GM21723 (cell line): ENCODE results near the gene RASSF4.

Source experiments
- ATAC-seq: cut with Tn5 transposase; IDR thresholded peaks from one replicate; pipeline ENCODE4 v1.9.1; 2021; ENCODE audit warnings: mild to moderate bottlenecking, moderate library complexity; ENCODE audit not compliant: unreplicated experiment

The RASSF4 gene

GRCh38 chr10:44927352-44927751 lies 32.2 kb upstream of the RASSF4 start:
- ATAC-seq, result no peak

DNA sequence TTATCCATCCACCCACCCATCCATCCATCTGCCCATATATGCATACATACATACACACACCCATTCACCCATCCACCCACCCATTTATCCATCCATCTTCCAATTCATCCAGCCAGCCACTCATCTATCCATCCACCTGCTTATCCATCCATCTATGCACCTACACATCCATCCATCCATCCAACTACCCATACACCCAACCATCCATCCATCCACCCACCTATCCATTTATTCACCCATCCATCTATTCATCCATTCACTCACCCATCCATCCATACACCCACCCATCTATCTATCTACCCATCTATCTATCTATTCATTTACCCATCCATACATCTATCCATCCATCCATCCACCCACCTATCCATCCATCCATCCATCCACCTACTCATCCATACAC lies 31.1 kb upstream of the RASSF4 start:
- no peak for ATAC-seq

GRCh38 chr10:44929356-44930255 lies 30.0 kb upstream of the RASSF4 start:
- no peak for ATAC-seq

- no peak for ATAC-seq
These were observed 28.5 kb upstream of the RASSF4 start for GRCh38 chr10:44930904-44931620.

DNA sequence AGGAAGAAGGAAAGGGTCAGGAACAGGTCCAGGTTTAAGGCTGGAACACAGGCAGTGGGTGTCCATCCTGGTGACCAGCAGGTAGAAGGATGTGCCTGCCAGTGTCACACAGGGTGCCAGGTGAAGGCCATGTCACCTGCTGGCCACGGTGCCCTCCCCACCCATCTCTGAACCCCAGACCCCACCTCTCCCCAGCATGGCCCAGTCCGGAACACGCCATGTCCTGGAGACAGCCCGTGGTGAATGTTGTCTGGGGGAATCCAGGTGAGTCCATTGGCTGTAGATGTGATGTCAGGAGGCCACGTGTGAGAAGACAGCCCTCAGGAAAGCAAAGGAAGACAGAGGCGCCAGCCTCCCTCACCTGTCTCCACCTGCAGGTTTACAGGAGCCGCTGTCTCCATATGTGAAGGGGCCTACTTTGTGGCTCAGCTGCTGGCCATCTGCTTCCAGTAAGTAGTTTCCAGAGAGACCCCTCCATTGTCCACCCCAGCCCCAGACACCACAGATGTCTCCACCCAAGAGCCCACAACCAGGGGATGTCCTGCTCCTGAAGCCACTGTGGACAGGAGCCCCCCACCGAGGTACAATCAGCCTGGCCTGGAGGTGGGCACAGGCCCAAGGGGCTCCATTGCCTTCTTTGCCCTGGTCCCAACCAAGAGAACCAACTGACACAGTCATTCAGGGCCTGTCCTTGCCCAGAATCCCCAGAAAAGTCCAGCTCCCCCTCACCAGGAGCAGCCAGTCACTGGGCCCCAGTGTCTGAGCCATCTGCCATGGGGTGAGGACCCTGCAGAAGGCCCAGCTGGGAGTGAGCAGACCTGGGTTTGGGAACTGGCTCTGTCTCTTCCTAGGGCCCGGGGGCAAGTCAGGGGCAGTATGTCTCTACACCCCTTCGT lies 27.7 kb upstream of the RASSF4 start:
- ATAC-seq, result no peak

DNA sequence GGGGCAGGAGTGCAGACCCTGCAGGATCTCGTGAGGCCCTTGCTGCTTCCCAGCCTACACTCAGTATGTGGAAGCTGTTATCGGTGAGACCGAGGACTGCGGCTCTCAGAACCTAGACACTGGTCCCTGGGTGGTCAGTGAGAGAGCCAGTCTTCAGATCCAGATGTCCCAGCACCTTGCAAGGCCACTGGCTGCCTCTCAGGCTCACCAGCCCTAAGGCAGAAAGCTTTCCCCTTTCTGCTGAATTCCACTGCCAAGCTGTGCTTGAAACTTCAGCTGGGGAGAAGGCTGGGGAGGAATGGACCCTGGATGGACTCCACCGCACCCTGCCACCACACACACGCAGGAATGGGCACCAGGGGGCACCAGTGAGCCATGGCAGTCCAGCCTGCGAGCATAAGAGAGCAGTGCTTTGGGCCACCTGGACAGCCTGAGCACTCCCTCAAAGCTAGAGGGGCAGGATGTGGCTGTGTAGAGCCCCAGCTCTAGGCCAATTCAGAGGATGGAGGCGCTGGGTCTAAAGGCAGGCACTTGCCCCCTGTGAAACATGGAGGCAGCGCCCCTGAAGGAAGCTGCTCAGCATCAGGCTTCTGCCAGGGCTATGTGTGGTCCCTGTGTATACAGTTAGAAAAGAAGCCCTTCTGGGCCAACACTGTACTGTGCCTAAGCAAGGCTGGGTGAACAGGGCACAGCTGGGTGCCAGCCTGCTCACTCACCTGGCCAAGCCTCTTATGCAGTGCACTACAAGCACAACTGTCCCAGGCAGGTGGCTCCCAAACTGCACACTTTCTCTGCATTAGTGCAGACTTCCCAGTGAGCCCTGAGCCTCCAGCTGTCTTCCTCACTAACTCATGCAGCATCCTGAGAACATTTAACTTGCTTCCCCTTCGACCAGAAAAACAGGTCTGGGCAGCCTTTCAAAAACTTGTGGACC lies 26.8 kb upstream of the RASSF4 start:
- ATAC-seq, result peak; percentile 98

DNA sequence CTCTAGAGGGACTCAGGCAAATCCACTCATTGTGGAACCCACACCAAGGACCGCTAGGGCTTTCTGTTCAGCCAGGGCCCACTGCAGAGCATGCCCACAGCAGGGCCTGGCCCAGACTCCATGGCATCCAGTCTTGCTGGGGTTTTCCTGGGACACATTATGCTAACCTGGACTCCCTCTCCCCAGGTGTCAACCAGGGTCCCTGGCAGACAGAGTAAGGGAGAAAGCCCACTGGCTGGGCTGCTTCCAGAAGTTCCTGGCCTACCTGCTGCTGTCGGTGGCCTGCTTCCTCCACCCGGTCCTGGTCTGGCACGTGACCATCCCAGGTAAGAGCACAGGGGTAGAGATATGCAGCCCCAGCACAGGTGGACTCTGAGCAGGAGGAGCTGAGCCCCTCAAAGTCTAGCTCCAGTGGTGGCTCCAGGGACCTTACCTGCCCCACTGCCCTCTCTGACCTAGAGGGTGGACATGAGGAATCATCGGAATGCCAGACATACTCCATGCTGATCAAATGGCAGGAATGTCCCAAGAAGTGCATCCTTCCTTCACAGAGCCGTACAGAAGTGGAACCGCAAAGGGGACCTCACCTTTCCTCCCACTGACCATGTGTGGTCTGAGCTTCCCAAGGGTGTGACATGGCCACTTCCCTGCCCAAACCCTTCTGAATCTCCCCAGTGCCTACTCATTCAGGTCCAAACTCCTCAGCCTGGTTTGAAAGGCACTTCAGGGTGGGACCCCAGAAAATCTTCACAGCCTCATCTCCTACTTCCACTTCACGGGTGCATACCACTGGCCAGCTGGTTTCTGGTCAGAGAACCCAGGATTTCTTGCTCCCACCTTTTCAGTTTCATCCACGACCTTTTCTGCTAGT lies 25.9 kb upstream of the RASSF4 start:
- no peak for ATAC-seq

GRCh38 chr10:44934416-44935200 lies 25.0 kb upstream of the RASSF4 start:
- ATAC-seq, result no peak

- ATAC-seq, result no peak
These were observed 24.2 kb upstream of the RASSF4 start for GRCh38 chr10:44935201-44935965.

DNA sequence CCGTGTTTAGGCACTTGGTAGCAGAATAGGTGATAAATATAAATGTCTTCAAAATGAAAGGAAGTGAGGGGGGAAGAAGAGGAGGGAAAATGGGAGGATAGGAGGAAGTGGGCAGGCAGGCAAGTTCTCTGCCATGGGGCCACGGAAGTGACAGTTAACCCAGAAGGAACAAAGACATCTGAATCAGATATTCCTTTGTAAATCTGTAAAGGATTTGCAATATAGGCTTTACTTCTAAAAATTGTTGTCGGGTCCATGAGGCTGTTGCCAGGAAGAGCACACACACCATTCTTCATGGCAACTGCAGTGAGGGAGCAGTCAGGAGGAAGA lies 23.7 kb upstream of the RASSF4 start:
- no peak for ATAC-seq

DNA sequence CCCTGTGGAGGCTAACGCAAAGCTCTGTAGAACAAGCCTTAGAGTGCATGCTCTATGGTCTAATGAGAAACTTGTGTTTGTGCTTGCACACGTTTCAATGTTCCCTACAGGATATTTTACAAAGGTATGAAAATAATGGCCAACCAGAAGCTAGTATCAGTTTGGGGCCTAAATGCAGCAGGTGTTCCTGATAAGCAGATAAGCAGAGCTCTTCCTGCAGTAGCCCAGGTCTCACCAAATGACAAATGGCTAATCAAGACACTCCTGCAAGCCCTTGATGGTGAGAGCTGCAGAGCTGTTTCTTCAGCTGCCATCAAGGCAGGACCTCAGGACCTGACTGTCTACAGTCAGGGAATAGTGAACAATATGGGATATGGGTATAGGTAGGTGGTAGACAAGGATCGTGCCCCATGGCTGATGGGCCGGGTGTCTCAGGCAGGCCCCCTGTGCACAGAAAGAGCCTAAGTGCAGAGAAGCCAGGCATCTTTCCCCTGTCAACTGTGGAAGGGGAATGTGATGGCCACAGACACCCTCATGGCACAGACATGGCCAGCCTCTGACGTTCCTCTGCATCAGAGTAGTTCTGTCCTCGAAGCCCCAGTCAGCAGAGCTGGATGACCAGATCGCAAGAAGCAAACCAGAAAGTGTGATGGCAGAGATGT lies 23.2 kb upstream of the RASSF4 start:
- ATAC-seq, result no peak

- ATAC-seq, result no peak
These were observed 22.2 kb upstream of the RASSF4 start for GRCh38 chr10:44937196-44938005.

DNA sequence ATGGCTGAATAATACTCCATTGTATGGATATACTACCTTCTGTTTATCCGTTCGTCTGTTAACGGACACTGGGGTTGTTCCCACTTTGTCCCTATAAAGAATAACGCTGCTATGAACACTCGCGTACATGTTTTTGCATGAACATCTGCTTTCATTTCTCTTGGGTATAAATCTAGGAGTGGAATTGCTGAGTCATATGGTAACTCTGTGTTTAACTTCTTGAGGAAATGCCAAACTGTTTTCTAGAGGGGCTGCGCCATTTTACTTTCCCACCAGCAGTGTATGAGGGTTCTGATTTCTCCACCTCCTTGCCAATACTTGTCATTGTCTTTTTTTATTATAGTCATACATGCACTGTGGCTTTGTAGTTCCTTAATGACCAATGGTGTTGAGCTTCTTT lies 20.6 kb upstream of the RASSF4 start:
- no peak for ATAC-seq

DNA sequence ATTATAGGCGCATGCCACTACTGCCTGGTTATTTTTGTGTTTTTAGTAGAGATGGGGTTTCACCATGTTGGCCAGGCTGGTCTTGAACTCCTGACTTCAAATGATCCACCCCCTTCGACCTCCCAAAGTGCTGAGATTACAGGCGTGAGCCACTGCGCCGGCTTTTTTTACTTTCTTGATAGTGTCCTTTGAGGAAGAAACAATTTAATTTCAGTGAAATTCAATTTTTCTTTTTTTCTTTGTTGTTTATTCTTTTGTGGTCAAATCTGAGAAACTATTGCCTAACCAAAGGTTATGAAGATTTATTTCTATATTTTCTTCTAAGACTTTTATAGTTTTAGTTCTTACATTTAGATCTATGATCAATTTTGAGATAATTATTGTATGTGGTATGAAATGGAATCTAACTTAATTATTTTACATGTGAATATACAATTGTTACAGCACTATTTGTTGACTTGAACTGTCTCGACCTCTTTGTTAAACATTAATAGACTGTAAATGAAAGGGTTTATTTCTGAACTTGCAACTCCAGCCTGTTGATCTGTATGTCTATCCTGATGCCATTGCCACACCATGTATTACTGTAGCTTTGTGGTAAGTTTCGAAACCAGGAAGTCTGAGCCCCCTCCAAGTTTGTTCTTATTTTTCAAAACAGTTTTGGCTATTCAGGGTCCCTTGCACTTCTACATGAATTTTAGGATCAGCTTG lies 19.8 kb upstream of the RASSF4 start:
- ATAC-seq, result no peak

DNA sequence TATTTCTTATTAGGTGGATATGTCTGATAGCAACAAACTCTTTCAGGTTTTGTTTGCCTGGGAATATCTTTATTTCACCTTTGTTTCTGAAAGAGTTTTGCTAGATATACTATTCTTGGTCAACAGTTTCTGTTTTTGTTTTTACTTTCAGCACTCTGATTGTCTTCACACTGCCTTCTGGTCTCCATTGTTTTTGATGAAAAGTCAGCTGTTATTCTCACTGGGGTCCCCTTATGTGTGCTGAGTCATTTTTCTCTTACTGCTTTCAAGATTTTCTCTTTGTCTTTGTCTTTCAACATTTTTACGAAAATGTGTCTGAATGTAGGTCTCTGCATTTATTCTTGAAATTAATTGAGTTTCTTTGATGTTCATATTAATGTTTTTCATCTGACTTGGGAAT lies 15.2 kb upstream of the RASSF4 start:
- ATAC-seq, result no peak

DNA sequence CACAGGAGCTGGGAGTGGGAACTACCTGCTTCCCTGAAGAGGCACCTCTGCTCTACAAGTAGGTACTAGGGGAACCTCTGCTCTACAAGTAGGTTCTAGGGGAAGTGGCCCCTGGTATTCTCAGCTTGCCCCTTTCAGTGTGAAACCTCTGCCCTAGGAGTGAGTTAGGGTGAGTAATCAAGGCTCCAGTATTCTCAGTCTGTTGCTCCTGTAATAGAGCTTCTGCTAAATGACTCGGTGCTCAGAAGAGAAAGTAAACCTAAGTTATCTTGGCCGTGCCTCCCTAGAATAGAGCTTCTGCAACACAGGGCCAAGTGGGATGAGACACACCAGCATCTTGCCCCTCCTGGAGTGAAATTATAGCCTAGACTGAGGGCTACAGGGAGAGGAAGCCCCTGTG lies 13.4 kb upstream of the RASSF4 start:
- ATAC-seq, result peak; percentile 65
